ENCODE measurements around the gene ACTR3C. TPM values are rescaled to one million over a fixed set of nuclear protein-coding genes. Genes with fewer than 3 reads are reported as not detected.

The ACTR3C gene
- total RNA-seq, 1 experiment from 2014 or later = 8.0 TPM

DNA sequence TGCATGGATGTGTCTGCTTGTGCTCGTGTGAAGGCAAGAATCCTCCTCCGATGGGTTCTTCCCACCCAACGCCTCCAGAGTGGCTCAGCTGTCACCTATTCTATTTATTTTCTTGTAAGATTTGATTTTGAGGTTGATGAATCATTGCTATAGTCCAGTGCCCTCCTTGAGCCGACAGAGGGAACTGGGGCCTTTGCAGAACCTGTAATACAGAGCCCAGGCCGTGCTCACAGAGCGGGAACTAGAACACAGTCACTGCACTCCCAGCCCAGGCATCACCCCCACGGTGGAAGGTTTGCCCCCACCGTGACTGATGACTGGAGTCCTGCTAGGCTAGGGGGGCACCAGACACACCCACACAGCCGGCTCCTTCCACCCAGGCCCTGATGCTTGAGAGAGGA is 16.1 kb upstream of the ACTR3C start:
- H3K27ac Mint-ChIP-seq (ENCODE audit: unreplicated experiment) = peak overlapping the region; percentile 15

DNA sequence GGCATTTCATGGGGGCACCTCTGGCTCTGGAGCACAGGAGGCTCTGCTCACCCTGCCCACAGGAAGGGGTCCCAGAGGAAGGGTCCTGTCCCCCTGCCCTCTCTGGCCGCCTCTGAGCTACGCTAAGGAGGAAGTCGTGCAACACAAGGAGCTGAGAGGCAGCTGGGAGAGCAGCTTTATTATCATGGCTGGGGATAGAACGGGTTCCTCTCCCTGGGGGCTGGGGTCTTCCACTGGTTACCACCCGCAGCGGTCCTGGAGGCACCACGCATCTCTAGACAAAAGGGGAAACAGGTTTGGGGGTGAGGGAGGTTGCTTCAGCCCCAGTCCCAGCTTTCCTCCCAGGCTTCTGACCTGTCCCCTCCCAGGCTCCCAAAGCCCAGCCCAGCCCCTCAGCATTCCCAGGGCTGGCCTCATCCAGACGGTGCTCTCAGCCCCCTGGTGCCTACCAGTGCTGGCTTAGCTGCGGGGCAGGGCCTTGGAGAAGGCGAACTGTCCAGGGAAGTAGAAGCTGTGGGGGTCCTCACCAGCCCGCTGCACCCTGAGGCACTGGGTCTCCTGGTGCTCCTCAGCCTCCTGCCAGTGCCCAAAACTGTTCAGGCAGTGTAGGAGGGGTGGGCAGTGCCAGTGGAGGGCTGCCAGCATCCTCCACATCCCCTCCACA is 15.0 kb upstream of the ACTR3C start:
- Histone ChIP-seq H3K27me3 (replicated peaks; ENCODE audit: control insufficient read depth, insufficient read depth, low read length) (no peaks in the 10 kb centered on the region), H3K4me1 (no peaks in the 10 kb centered on the region), H3K36me3 (ENCODE audit: control insufficient read depth, insufficient read depth, low read length) (no peaks in the 10 kb centered on the region), H3K4me3 (ENCODE audit: low read depth, low read length) (no peak overlapping the region), H3K9me3 (no peaks in the 10 kb centered on the region)
- peaks cover 8% of the 10 kb centered on the region for H3K36me3 Mint-ChIP-seq (ENCODE audit: insufficient read depth, unreplicated experiment)
- no peaks in the 10 kb centered on the region for H3K27me3 Mint-ChIP-seq (ENCODE audit: insufficient read depth, unreplicated experiment)
- ChIA-PET POLR2A (no interaction called here), CTCF (interaction anchor here (0.7 kb wide), 1 partner anchor 13 kb away, joined by 4 read pairs; no protein-coding TSS in a partner anchor)
- no peak overlapping the region for H3K27ac Mint-ChIP-seq (ENCODE audit: unreplicated experiment)
- TF ChIP-seq, protein P1, sequence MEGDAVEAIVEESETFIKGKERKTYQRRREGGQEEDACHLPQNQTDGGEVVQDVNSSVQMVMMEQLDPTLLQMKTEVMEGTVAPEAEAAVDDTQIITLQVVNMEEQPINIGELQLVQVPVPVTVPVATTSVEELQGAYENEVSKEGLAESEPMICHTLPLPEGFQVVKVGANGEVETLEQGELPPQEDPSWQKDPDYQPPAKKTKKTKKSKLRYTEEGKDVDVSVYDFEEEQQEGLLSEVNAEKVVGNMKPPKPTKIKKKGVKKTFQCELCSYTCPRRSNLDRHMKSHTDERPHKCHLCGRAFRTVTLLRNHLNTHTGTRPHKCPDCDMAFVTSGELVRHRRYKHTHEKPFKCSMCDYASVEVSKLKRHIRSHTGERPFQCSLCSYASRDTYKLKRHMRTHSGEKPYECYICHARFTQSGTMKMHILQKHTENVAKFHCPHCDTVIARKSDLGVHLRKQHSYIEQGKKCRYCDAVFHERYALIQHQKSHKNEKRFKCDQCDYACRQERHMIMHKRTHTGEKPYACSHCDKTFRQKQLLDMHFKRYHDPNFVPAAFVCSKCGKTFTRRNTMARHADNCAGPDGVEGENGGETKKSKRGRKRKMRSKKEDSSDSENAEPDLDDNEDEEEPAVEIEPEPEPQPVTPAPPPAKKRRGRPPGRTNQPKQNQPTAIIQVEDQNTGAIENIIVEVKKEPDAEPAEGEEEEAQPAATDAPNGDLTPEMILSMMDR (IDR thresholded peaks at IDR 0.05; ENCODE audit: insufficient read depth in 1 of 2, low read depth in 1 of 2, low read length in 1 of 2, severe bottlenecking in 1 of 2, unreplicated experiment in 1 of 2) = no peak
- intact Hi-C loops (cut with micrococcal nuclease; ENCODE audit: unreplicated experiment) = no loop called here
- H3K9me3 Mint-ChIP-seq (ENCODE audit: unreplicated experiment) = no peaks in the 10 kb centered on the region
- BruUV-seq (replicated peaks) = no TSS peak
- DNase-seq = no peak
- no peak overlapping the region for H3K4me3 Mint-ChIP-seq (ENCODE audit: unreplicated experiment)
- no peaks in the 10 kb centered on the region for H3K4me1 Mint-ChIP-seq (ENCODE audit: low read depth, unreplicated experiment)

More for the DNA sequence above, 16.1 kb upstream of the ACTR3C start:
- Mint-ChIP-seq H3K27me3 (ENCODE audit: insufficient read depth, unreplicated experiment) (no peaks in the 10 kb centered on the region), H3K36me3 (ENCODE audit: insufficient read depth, unreplicated experiment) (peaks cover 8% of the 10 kb centered on the region), H3K4me1 (ENCODE audit: low read depth, unreplicated experiment) (no peaks in the 10 kb centered on the region), H3K4me3 (ENCODE audit: unreplicated experiment) (no peak overlapping the region), H3K9me3 (ENCODE audit: unreplicated experiment) (no peaks in the 10 kb centered on the region)
- ChIA-PET POLR2A (no interaction called here), CTCF (no interaction called here)
- TF ChIP-seq, protein P1 (IDR thresholded peaks at IDR 0.05; ENCODE audit: insufficient read depth in 1 of 2, low read depth in 1 of 2, low read length in 1 of 2, severe bottlenecking in 1 of 2, unreplicated experiment in 1 of 2) = no peak
- Histone ChIP-seq H3K4me3 (ENCODE audit: low read depth, low read length) (no peak overlapping the region), H3K9me3 (0 out of 2 replicates have a peak, but pooled peaks cover 5% of the 10 kb centered on the region), H3K36me3 (ENCODE audit: control insufficient read depth, insufficient read depth, low read length) (no peaks in the 10 kb centered on the region), H3K4me1 (no peaks in the 10 kb centered on the region), H3K27me3 (replicated peaks; ENCODE audit: control insufficient read depth, insufficient read depth, low read length) (no peaks in the 10 kb centered on the region)
- no TSS peak for BruUV-seq (replicated peaks)
- intact Hi-C loops (cut with micrococcal nuclease; ENCODE audit: unreplicated experiment) = no loop called here
- no peak for DNase-seq

DNA sequence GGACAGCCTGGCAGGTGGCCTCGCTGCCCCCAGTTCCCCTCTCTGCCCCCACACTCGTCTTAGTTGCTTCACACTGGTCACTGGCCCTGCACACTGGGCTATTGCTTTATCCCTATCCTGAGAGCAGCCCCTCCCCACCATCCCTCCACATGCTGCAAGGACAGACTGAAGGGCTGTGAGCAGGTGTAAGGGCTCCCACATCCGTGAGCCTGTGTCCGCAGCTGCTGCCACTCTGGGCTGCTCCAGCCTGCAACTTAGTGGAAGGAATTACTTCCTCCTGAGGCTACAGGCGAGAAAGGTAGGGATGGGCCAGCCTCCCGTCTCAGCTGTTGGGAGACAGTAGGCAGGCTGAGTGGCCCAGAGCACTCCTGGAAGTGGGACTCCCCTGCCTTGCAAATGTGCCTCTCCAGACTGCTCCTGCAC is 14.3 kb upstream of the ACTR3C start:
- no peak overlapping the region for H3K27ac Mint-ChIP-seq (ENCODE audit: unreplicated experiment)
- DNase-seq = no peak
- H3K27me3 Mint-ChIP-seq (ENCODE audit: insufficient read depth, unreplicated experiment) = no peaks in the 10 kb centered on the region
- Histone ChIP-seq H3K36me3 (ENCODE audit: control insufficient read depth, insufficient read depth, low read length) (no peaks in the 10 kb centered on the region), H3K4me3 (ENCODE audit: low read depth, low read length) (no peak overlapping the region), H3K27me3 (replicated peaks; ENCODE audit: control insufficient read depth, insufficient read depth, low read length) (no peaks in the 10 kb centered on the region), H3K4me1 (no peaks in the 10 kb centered on the region), H3K9me3 (no peaks in the 10 kb centered on the region)
- intact Hi-C loops (cut with micrococcal nuclease; ENCODE audit: unreplicated experiment) = no loop called here
- TF ChIP-seq, protein P1 (IDR thresholded peaks at IDR 0.05; ENCODE audit: insufficient read depth in 1 of 2, low read depth in 1 of 2, low read length in 1 of 2, severe bottlenecking in 1 of 2, unreplicated experiment in 1 of 2) = no peak
- no TSS peak for BruUV-seq (replicated peaks)
- H3K4me3 Mint-ChIP-seq (ENCODE audit: unreplicated experiment) = no peak overlapping the region
- peaks cover 8% of the 10 kb centered on the region for H3K36me3 Mint-ChIP-seq (ENCODE audit: insufficient read depth, unreplicated experiment)
- H3K4me1 Mint-ChIP-seq (ENCODE audit: low read depth, unreplicated experiment) = no peaks in the 10 kb centered on the region
- H3K9me3 Mint-ChIP-seq (ENCODE audit: unreplicated experiment) = no peaks in the 10 kb centered on the region
- ChIA-PET POLR2A (no interaction called here), CTCF (no interaction called here)
